ENCODE data around the gene EXD3.
"Not testable (repeated sequence)": the region's sequence is repeated elsewhere in the genome, so short reads cannot be mapped to it uniquely, and the experiment has no call there.

EXD3 gene

DNA sequence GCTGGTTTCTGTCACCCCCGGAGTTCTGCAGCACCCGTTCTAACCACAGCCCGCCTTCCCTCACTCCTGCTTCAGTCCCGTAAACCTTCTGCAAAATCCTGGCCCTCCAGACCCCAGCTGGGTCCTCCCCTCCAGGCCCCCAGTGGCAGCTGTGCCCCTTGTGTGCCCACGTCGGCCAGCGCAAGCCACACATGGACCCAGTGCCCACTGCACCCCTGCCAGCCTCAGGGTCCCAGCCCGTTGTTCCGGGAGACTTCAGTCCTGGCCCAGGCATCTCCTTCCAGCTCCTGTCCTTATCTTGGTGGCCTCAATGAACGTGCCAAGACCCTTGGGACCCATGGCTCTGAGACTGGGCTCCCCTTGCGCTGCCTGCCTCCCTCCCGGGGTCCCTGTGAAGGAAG is 43.2 kb downstream of the EXD3 start:
- Histone ChIP-seq H3K9ac (no peak overlapping the region), H3K9me3 (replicated peaks in 1 of 11) (peaks cover 7 to 14% (median 12%) of the 10 kb centered on the region in 11 experiments; a peak in 20 of 22 replicates), H3K27me3 (no peaks in the 10 kb centered on the region), H3K4me1 (peaks cover 6 to 26% (median 23%) of the 10 kb centered on the region in 10 experiments; a peak in 18 of 20 replicates), H3K36me3 (peaks cover 0 to 4% (median 0%) of the 10 kb centered on the region in 11 experiments; a peak in 2 of 22 replicates), H3K4me2 (no peak overlapping the region), H3K4me3 (no peak overlapping the region), H3K27ac (no peak overlapping the region), H4K20me1 (peaks cover 0 to 10% (median 0%) of the 10 kb centered on the region in 11 experiments; a peak in 5 of 22 replicates)
- TF ChIP-seq Cebpa-rat (IDR thresholded peaks at IDR 0.05), result no peak

DNA sequence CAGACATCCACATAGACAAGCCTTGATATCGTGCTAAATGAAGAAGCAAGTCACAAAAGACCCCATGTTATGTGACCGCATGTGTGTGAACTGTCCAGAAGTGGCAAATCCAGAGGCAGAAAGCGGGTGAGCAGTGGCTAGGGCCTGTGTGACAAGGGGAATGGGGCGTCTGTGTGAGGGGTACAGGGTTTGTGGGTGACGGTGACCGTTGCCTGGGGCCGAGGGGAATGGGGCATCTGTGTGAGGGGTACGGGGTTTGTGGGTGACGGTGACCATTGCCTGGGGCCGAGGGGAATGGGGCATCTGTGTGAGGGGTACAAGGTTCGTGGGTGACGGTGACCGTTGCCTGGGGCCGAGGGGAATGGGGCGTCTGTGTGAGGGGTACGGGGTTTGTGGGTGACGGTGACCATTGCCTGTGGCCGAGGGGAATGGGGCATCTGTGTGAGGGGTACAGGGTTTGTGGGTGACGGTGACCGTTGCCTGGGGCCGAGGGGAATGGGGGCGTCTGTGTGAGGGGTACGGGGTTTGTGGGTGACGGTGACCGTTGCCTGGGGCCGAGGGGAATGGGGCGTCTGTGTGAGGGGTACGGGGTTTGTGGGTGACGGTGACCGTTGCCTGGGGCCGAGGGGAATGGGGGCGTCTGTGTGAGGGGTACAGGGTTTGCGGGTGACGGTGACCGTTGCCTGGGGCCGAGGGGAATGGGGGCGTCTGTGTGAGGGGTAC is 44.1 kb downstream of the EXD3 start:
- H3K4me3 ChIP-seq, result not testable (repeated sequence)
- H3K4me2 ChIP-seq, result peak overlapping the region in 2 of 11 experiments; percentile 13 to 16; a peak in 2 of 22 replicates

DNA sequence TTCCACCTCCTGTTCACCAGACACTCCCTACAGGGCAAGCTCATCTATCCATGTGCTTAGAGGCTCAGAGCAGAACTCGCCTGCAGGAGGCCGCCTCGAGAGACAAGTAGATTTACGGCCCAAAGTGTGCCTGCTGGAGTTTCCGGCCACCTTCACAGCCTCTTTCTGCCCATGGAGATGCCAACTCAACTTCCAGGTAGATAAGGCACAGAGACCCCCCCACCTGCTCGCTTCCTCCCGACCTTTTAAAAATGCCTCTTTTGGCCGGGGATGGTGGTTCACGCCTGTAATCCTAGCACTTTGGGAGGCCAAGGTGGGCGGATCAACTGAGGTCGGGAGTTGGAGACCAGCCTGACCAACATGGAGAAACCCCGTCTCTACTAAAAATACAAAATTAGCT is 46.6 kb downstream of the EXD3 start:
- no peaks in the 10 kb centered on the region; a peak in 1 of 22 replicates for H4K20me1 ChIP-seq
- H3K27me3 ChIP-seq, result no peaks in the 10 kb centered on the region
- H3K36me3 ChIP-seq, result peaks cover 0 to 11% (median 0%) of the 10 kb centered on the region in 11 experiments; a peak in 7 of 22 replicates
- TF ChIP-seq Cebpa-rat (IDR thresholded peaks at IDR 0.05), result no peak
- H3K4me3 ChIP-seq, result no peak overlapping the region
- peaks cover 0 to 27% (median 15%) of the 10 kb centered on the region in 10 experiments; a peak in 13 of 20 replicates for H3K4me1 ChIP-seq
- no peak overlapping the region for H3K27ac ChIP-seq
- no peak overlapping the region for H3K4me2 ChIP-seq
- H3K9me3 ChIP-seq (replicated peaks in 1 of 11), result peaks cover 7 to 14% (median 12%) of the 10 kb centered on the region in 11 experiments; a peak in 20 of 22 replicates
- no peak overlapping the region for H3K9ac ChIP-seq

More for the DNA sequence above, 44.1 kb downstream of the EXD3 start:
- Histone ChIP-seq H3K9me3 (replicated peaks in 1 of 11) (peaks cover 7 to 14% (median 12%) of the 10 kb centered on the region in 11 experiments; a peak in 20 of 22 replicates), H3K4me1 (peaks cover 6 to 24% (median 15%) of the 10 kb centered on the region in 10 experiments; a peak in 18 of 20 replicates)
- not testable (repeated sequence) for H3K36me3 ChIP-seq, H4K20me1 ChIP-seq, H3K27me3 ChIP-seq, H3K9ac ChIP-seq, H3K27ac ChIP-seq

DNA sequence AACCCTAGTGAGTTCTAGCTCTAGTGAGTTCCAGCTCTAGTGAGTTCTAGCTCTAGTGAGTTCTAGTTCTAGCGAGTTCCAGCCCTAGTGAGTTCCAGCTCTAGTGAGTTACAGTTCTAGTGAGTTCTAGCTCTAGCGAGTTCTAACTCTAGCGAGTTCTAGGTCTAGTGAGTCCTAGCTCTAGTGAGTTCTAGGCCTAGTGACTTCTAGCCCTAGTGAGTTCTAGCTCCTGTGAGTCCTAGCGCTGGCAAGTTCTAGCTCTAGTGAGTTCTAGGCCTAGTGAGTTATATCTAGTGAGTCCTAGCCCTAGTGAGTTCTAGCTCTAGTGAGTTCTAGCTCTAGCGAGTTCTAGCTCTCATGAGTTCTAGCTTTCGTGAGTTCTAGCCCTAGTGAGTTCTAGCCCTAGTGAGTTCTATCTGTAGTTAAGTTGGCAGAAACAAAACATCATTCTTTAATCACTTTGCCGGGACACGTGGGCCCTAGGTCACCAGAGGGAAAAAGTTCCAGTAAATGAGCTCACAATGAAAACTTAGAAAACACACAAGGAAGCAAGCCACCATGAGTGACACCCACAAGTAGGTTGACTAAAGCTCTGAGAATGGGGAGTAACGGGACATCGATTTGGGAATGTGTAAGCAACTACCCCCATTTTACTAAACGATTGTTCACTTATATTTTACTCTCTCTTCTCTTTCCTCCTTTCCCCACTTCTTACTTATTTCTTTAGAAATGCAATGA is 47.5 kb downstream of the EXD3 start:
- Histone ChIP-seq H3K27me3 (no peaks in the 10 kb centered on the region), H3K9me3 (replicated peaks in 1 of 11) (peaks cover 7 to 14% (median 12%) of the 10 kb centered on the region in 11 experiments; a peak in 20 of 22 replicates), H3K36me3 (peaks cover 0 to 11% (median 0%) of the 10 kb centered on the region in 11 experiments; a peak in 7 of 22 replicates), H4K20me1 (no peaks in the 10 kb centered on the region; a peak in 1 of 22 replicates), H3K4me3 (no peak overlapping the region), H3K4me2 (no peak overlapping the region), H3K27ac (no peak overlapping the region), H3K9ac (no peak overlapping the region), H3K4me1 (peaks cover 0 to 27% (median 15%) of the 10 kb centered on the region in 10 experiments; a peak in 13 of 20 replicates)
- TF ChIP-seq Cebpa-rat (IDR thresholded peaks at IDR 0.05), result no peak

DNA sequence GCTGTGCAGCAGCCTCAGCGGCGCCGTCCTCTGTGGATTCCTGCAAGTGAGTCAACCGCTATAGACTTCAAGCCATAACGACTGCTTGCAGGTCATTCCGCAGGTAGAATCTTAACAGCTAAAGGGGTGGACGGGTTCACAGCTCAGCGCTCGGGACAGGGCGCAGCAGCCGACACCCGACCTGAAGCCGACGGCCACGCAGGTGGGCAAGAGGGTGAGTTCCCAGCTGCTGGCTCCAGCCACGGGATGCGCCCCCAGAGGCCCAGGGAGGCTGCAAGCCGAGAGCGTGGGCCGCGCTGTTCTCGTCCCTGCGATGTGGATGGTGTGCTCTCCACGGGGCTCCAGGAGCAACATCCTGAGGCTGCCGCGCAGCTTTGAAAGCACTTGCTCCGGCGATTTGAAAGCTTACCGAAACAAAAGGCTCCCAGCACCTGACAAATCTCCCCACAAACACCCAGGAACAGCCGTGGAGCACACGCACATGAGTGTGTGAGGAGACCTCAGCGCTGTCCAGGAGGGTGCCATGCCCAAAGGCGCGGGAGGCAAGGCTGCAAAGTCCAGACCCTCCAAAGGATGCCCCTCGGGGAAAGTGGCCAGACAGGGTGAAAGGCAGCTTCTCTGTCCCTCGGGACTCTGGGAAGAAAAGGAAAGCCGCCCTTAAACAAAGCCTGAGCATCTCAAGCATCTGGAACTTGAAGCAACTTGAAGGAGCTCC is 48.7 kb downstream of the EXD3 start:
- H3K9ac ChIP-seq, result no peak overlapping the region
- TF ChIP-seq Cebpa-rat (IDR thresholded peaks at IDR 0.05), result no peak
- H3K9me3 ChIP-seq (replicated peaks in 1 of 11), result peaks cover 7 to 14% (median 12%) of the 10 kb centered on the region in 11 experiments; a peak in 20 of 22 replicates
- H3K27ac ChIP-seq, result no peak overlapping the region
- H3K4me3 ChIP-seq, result no peak overlapping the region
- H3K4me1 ChIP-seq, result peaks cover 0 to 27% (median 15%) of the 10 kb centered on the region in 10 experiments; a peak in 13 of 20 replicates
- H3K4me2 ChIP-seq, result no peak overlapping the region
- H3K27me3 ChIP-seq, result no peaks in the 10 kb centered on the region
- H4K20me1 ChIP-seq, result no peaks in the 10 kb centered on the region; a peak in 2 of 22 replicates
- H3K36me3 ChIP-seq, result peaks cover 0 to 8% (median 0%) of the 10 kb centered on the region in 11 experiments; a peak in 7 of 22 replicates

DNA sequence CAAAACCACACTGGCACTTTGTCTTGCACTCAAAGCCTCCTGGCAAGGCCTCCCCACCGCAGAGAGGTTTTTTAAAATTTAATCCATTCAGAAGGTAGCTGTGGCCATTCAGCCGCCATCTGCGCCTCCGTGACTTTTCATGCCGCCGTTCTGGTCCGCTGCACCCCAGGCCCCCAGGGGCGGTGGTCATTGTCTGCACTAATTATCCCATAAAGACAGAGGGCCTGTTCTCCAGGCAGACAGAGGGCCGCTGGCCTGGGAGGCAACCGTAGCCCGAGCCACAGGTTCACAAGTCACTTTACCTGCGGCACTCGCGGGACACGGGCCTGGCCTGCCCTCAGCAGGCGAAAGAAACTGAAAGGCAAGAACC is 49.4 kb downstream of the EXD3 start:
- no peak overlapping the region for H3K4me3 ChIP-seq
- no peaks in the 10 kb centered on the region; a peak in 2 of 22 replicates for H4K20me1 ChIP-seq
- peaks cover 7 to 14% (median 12%) of the 10 kb centered on the region in 11 experiments; a peak in 20 of 22 replicates for H3K9me3 ChIP-seq (replicated peaks in 1 of 11)
- no peak for TF ChIP-seq Cebpa-rat (IDR thresholded peaks at IDR 0.05)
- peaks cover 0 to 27% (median 15%) of the 10 kb centered on the region in 10 experiments; a peak in 13 of 20 replicates for H3K4me1 ChIP-seq
- H3K9ac ChIP-seq, result no peak overlapping the region
- H3K27ac ChIP-seq, result no peak overlapping the region
- no peaks in the 10 kb centered on the region for H3K27me3 ChIP-seq
- peak overlapping the region in 2 of 11 experiments; percentile 5 to 17; a peak in 1 of 22 replicates for H3K4me2 ChIP-seq
- H3K36me3 ChIP-seq, result peaks cover 0 to 8% (median 0%) of the 10 kb centered on the region in 11 experiments; a peak in 7 of 22 replicates

DNA sequence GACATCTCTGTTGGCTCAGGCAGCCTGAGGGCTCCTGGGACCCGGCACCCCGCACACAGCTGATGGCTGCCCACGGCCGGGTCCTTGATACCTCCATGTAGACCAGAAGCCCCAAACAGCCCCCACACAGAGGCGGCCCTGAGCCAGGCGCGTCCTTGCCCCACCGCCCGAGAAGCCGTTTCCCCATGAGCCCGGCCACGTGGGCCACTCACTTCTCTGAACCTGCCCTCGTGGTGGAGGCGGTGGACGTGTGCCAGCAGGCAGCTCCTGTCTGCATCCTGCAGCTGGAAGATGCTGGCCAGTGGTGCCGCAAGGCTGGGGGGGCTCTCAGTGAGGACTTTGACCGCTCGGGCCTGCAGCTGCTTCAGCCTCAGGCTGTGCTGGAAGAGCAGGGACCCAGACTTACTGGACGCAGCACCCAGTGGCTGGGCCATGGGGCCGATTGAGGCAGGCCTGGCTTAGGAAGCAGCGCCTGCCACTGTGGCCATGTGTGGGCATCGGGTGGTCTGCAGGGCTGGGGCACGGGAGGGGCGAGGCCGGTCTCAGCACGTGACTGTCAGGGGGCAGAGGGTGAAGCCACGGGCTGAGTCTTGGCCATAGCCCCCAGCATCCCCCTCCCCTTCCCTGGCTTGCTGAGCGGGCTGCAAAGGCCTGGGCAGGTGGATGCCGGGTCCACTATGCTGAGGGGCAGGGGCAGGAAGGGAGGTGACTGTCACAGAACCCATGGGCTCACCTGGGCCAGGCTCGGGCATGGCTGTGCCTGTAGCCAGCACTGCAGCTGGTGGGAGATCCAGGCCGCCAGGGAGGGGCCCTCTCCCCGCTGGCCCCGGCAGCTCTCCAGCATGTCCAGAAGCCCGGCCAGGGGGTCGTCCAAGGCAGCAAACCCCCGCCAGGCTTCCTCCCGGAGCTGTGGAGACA is 50.0 kb downstream of the EXD3 start:
- peak overlapping the region in 4 of 11 experiments; percentile 13 to 29 (median 14); a peak in 1 of 22 replicates for H3K9ac ChIP-seq
- no peaks in the 10 kb centered on the region; a peak in 2 of 22 replicates for H4K20me1 ChIP-seq
- TF ChIP-seq Cebpa-rat (IDR thresholded peaks at IDR 0.05), result no peak
- peak overlapping the region in 5 of 11 experiments; percentile 4 to 43 (median 15); a peak in 6 of 22 replicates for H3K4me2 ChIP-seq
- H3K27ac ChIP-seq, result peak overlapping the region in 1 of 11 experiments; percentile 18; a peak in 1 of 22 replicates
- H3K36me3 ChIP-seq, result peaks cover 0 to 8% (median 0%) of the 10 kb centered on the region in 11 experiments; a peak in 7 of 22 replicates
- H3K4me1 ChIP-seq, result peaks cover 0 to 27% (median 15%) of the 10 kb centered on the region in 10 experiments; a peak in 13 of 20 replicates
- H3K9me3 ChIP-seq (replicated peaks in 1 of 11), result peaks cover 7 to 14% (median 12%) of the 10 kb centered on the region in 11 experiments; a peak in 20 of 22 replicates
- no peak overlapping the region for H3K4me3 ChIP-seq
- H3K27me3 ChIP-seq, result no peaks in the 10 kb centered on the region
